ENCODE measurements around the gene SCP2.

The SCP2 gene

DNA sequence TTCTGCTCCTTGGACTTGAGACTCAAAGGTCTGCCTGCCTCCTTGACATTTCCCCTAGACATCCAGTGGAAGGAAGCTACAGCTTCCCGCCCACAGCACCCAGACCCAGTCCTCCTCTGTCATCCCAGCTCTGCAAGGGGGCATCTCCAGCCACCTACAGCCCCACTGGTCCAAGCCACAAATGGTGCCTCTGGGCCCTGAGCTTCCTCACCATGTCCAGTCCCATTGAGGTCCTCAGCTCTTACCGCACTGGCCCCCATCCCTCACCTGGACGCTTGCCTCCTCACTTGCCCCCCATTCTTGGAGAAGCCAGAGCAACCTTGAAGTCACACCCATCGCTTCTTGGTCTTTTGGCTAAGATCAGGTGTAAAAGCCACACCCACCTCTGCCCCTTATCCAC, 148.1 kb downstream of the SCP2 start:
- no peak for DNase-seq (ENCODE audit: low read depth)
- TF ChIP-seq, protein P1, sequence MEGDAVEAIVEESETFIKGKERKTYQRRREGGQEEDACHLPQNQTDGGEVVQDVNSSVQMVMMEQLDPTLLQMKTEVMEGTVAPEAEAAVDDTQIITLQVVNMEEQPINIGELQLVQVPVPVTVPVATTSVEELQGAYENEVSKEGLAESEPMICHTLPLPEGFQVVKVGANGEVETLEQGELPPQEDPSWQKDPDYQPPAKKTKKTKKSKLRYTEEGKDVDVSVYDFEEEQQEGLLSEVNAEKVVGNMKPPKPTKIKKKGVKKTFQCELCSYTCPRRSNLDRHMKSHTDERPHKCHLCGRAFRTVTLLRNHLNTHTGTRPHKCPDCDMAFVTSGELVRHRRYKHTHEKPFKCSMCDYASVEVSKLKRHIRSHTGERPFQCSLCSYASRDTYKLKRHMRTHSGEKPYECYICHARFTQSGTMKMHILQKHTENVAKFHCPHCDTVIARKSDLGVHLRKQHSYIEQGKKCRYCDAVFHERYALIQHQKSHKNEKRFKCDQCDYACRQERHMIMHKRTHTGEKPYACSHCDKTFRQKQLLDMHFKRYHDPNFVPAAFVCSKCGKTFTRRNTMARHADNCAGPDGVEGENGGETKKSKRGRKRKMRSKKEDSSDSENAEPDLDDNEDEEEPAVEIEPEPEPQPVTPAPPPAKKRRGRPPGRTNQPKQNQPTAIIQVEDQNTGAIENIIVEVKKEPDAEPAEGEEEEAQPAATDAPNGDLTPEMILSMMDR (IDR thresholded peaks at IDR 0.05; ENCODE audit: control insufficient read depth, extremely low read depth, insufficient read depth): no peak
- H3K4me3 ChIP-seq (ENCODE audit: low read depth, low read length): no peak overlapping the region

DNA sequence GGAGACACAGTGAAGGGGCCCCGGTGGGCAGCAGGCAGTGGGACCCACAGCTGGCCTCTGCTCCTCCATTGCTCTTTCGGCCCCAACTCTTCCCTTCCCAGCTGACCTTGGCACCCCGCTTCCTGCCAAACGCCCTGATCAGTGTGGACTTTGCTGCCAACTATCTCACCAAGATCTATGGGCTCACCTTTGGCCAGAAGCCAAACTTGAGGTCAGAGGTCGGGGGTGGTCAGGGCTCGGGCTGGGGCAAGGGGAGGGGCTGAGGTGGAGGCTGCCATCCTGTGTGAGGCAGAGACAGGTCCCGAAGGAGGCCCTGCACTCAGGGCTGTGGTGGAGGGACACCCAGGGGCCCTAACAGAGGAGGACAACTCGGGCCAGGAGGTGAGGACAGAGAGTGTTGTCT, 148.7 kb downstream of the SCP2 start:
- DNase-seq (ENCODE audit: low read depth): no peak
- no peak overlapping the region for H3K4me3 ChIP-seq (ENCODE audit: low read depth, low read length)
- TF ChIP-seq, protein P1 (IDR thresholded peaks at IDR 0.05; ENCODE audit: control insufficient read depth, extremely low read depth, insufficient read depth): no peak

DNA sequence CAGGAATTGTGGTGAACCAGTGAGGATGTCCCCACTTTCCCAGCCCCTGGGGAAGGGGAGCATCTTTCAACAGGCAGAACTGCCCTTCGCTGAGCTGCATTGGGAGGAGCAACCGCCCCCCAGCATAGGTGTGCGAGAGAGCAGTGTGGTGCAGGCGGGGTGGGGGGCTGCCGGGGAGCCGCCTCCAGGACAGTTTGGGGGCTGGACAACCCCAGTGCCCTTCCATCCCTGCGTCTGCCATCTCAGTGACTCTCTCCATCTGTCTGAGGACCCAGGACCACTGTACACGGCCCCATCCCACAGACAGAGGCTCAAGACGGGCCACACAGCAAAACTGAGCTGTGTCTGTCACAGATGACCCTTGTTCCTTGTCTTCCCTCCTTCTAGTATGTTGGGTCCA, 149.1 kb downstream of the SCP2 start:
- no peak overlapping the region for H3K4me3 ChIP-seq (ENCODE audit: low read depth, low read length)
- TF ChIP-seq, protein P1 (IDR thresholded peaks at IDR 0.05; ENCODE audit: control insufficient read depth, extremely low read depth, insufficient read depth): no peak
- no peak for DNase-seq (ENCODE audit: low read depth)

DNA sequence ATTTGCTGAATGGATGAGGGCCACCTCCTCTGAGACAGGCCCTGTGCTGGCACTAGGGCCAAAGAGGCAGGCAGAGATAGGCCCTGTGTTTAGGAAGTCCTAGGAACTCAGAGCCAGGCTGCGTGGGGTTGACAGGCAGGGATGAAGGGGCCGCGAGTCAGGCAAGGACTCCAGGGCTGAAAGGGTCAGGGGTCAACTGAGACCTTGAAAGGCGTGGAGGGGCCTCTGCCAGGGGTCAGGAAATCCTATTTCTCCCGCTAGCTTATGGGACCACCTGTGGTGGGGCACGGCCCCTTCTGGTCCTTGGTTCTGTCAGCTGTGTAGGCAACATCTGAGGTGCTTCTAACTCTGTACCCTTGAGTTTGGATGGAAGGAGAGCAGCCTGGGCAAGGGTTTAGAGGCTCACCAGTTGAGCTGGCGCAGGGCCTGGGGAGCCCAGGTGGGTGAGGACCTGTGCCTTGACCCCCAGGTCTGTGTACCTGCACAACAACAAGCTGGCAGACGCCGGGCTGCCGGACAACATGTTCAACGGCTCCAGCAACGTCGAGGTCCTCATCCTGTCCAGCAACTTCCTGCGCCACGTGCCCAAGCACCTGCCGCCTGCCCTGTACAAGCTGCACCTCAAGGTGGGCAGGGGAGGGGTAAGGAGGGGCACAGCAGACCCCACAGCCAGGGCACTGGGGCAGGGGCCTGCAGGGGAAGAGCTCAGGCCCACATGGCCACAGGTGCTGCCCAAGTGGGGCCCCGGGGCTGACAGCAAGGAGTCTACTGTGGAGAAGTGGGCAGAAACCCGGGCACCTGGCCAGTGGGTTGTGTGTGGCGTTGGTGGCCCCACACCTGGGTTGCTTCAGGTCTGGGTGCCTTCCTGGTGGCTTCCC, 149.9 kb downstream of the SCP2 start:
- no peak overlapping the region for H3K4me3 ChIP-seq (ENCODE audit: low read depth, low read length)
- DNase-seq (ENCODE audit: low read depth): no peak
- TF ChIP-seq, protein P1 (IDR thresholded peaks at IDR 0.05; ENCODE audit: control insufficient read depth, extremely low read depth, insufficient read depth): no peak

DNA sequence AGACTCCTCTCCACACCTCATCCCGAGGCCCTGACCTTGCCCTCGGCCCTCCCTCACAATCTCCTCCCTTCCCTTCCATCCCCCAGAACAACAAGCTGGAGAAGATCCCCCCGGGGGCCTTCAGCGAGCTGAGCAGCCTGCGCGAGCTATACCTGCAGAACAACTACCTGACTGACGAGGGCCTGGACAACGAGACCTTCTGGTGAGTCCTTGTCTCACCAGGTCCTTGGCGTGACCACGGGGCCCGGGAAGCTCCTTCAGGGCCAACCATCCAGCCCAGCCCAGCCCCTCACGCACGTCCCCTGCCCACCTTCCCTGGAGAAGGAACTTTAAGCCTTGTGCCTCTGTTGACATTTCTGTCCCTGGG, 150.5 kb downstream of the SCP2 start:
- no peak overlapping the region for H3K4me3 ChIP-seq (ENCODE audit: low read depth, low read length)
- TF ChIP-seq, protein P1 (IDR thresholded peaks at IDR 0.05; ENCODE audit: control insufficient read depth, extremely low read depth, insufficient read depth): no peak
- DNase-seq (ENCODE audit: low read depth): no peak

DNA sequence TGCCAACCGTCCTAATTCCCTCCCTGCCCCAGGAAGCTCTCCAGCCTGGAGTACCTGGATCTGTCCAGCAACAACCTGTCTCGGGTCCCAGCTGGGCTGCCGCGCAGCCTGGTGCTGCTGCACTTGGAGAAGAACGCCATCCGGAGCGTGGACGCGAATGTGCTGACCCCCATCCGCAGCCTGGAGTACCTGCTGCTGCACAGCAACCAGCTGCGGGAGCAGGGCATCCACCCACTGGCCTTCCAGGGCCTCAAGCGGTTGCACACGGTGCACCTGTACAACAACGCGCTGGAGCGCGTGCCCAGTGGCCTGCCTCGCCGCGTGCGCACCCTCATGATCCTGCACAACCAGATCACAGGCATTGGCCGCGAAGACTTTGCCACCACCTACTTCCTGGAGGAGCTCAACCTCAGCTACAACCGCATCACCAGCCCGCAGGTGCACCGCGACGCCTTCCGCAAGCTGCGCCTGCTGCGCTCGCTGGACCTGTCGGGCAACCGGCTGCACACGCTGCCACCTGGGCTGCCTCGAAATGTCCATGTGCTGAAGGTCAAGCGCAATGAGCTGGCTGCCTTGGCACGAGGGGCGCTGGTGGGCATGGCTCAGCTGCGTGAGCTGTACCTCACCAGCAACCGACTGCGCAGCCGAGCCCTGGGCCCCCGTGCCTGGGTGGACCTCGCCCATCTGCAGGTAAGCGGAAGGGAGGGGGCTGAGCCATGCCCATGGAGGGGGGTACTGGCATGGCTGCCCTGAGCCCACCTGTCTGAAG, 151.4 kb downstream of the SCP2 start:
- DNase-seq (ENCODE audit: low read depth): no peak
- TF ChIP-seq, protein P1 (IDR thresholded peaks at IDR 0.05; ENCODE audit: control insufficient read depth, extremely low read depth, insufficient read depth): no peak
- no peak overlapping the region for H3K4me3 ChIP-seq (ENCODE audit: low read depth, low read length)

All from LNCaP clone FGC (cell line).